ENCODE measurements around the gene OTOA.
"Not testable (repeated sequence)": the region's sequence is repeated elsewhere in the genome, so short reads cannot be mapped to it uniquely, and the experiment has no call there.

The OTOA gene

DNA sequence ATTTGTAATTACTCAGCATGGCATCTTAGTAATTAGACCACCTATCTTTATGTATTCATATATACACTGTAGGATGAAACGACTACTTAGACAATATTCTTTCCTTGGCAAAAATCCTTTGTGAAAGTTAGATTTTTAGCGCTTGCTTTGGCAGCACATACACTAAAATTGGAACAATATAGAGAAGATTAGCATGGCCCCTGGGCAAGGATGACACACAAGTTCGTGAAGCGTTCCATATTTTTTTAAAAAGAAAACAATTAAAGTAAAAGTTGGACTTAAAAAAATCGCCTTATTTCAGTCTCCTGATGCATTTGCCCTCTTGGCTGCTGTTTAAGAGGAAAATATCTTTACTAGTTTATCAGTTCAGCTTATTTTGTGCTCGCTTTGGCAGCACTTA lies 21.9 kb upstream of the OTOA start:
- DNase-seq (ENCODE audit: low read depth, low spot score), result no peak

- DNase-seq (ENCODE audit: low read depth, low spot score), result no peak
Observed at GRCh38 chr16:21642861-21643260, 20.9 kb upstream of the OTOA start.

GRCh38 chr16:21643785-21644184 lies 20.0 kb upstream of the OTOA start:
- no peak for DNase-seq (ENCODE audit: low read depth, low spot score)

GRCh38 chr16:21644674-21645073 lies 19.1 kb upstream of the OTOA start:
- no peak for DNase-seq (ENCODE audit: low read depth, low spot score)

DNA sequence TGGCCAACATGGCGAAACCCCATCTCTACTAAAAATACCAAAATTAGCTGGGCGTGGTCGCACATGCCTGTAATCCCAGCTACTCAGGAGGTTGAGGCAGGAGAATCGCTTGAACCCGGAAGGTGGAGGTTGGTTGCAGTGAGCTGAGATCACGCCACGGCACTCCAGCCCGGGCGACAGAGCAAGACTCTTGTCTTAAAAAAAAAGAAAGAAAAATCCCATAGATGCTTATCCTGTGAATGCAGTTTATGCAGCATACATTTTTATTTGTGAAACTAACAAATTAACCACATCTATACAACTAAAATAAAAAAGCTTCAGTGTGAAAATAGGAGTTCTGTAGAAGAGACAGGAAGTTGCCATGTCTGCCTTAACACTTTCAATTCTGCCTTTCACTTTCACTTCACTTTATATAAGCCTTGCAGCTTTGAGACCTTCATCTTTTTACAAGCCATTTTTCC lies 18.5 kb upstream of the OTOA start:
- no peak for DNase-seq (ENCODE audit: low read depth, low spot score)

DNA sequence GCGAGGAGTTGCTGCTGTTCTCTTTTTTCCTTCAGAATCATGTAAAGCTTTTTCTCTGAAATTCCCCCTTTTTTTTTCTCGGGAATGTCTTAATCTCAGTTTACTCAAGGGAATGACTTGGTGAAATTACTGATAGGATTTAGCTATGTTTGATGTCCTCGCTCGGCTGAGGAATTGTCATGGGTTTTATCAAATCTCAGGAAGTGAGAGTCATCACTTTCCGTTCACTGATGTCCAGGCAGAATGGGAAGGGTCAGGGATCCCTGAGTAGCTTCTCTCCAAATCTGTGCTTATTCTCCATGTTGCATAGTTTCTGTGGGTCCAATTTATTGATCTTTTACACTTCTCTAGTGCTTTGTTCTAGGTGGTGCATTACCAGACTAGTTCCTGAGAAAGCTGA lies 17.7 kb upstream of the OTOA start:
- DNase-seq (ENCODE audit: low read depth, low spot score), result no peak

DNA sequence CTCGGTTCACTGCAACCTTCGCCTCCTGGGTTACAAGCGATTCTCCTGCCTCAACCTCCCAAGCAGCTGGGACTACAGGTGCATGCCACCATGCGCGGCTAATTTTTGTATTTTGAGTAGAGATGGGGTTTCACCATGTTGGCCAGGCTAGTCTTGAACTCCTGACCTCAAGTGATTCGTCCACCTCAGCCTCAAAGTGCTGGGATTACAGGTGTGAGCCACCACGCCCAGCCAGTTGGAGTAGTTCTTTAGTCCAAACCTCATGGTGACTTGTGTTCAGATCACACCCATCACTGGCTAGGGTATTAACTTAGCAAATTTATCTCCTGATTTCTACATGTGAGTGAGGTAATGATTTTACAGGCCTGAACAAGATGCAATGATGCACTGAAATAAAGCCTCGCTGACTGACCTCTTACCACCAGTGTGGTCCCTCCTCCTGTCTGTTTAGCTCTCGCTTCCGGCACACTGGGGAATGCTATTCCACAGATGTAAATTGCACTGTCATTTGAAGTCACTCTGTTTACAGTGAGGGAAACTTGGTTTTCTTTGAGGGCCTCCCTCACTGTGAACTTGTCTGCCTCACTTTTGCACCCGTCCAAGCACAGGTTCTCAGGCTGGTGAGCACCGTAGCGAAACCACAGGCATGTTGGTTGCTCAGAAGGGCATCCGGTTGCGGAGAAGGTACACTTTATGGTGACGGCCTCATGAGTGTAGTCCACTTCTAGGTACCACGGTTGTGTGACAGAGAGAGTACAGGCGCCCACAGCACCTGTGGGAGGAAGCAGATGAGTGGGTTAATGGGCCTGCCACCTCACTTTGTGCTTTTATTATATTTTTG lies 16.8 kb upstream of the OTOA start:
- peak; percentile 47 for DNase-seq (ENCODE audit: low read depth, low spot score)

- no peak for DNase-seq (ENCODE audit: low read depth, low spot score)
Observed at GRCh38 chr16:21647562-21648164, 16.1 kb upstream of the OTOA start.

DNA sequence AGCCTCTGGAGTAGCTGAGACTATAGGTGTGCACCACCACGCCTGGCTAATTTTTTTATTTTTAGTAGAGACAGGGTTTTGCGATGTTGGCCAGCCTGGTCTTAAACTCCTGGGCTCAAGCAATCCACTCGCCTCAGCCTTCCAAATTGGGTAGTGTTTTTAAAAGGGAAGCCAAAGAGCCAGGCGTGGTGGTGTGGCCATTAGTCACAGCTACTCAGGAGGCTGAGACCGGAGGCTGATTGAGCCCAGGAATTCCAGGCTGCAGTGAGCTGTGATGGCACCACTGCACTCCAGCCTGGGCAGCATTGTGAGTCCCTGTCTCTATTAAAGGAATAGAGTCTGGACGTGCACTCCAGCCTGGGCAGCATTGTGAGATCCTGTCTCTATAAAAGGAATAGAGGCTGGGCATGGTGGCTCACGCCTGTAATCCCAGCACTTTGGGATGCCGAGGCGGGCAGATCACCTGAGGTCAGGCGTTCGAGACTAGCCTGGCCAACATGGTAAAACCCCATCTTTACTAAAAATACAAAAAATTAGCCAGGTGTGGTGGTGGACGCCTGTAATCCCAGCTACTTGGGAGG lies 13.9 kb upstream of the OTOA start:
- not testable (repeated sequence) for DNase-seq (ENCODE audit: low read depth, low spot score)

- no peak for DNase-seq (ENCODE audit: low read depth, low spot score)
Observed at GRCh38 chr16:21650521-21650920, 13.2 kb upstream of the OTOA start.

DNA sequence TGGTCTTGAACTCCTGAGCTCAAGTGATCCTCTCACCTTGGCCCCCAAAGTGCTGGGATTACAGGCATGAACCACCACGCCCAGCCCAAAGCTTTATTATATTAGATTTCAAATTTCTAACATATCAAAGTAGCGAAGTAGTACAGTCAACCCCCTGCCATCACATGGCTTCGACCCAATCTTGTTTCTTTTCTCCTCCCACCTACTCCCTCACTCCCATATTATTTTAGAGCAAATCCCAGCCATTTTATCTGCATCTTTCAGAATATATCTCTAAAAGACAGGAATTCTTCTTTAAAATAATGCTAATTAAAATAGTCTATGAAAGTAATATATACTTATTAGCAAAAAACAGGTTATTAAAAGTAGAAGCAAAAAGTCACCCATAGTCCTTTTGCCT lies 12.3 kb upstream of the OTOA start:
- no peak for DNase-seq (ENCODE audit: low read depth, low spot score)

DNA sequence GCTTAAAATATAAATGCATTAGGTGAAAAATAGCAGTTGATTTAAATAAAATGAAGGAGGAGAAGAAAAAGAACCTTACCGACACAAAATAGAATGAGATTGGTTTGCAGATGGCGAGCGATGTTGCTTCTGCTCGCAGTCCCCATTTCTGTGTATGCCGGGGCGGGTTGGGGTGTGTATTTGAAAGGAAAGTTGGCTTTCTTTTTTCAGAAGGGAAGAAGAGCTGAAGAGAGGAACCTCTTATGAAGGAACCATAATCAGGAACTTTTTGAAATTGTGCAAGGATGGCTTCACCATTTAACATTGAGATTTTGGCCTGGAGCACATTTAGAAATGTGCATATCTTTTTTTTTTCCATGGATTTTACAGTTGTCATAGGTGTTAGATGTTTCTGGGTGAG lies 11.3 kb upstream of the OTOA start, which contains the start of gene IGSF6:
IGSF6 (minus strand) TSS at position 156 of the 400 bp plus-strand sequence; CDS start at position 146, 10 bp downstream.
- DNase-seq (ENCODE audit: low read depth, low spot score), result no peak

DNA sequence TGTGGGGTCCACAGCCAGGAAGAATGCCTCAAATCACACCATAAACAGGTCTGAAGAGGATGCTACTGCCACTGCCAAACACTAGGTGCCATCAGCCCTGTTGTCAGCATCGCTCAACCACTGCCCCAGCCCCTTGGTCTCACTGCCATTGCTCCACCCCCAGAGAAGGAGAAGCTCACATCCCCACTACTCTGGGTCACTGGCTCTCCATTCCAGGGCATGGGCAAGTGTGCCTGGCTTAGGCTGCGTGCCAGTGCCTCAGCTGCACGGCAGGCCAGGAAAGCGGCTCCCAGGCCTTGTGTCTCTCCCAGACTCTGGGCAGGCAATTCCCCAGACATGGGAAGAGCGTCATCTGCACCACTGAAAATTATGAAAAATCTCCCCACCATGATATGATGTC lies 10.2 kb upstream of the OTOA start:
- no peak for DNase-seq (ENCODE audit: low read depth, low spot score)

GRCh38 chr16:21654466-21654865 lies 9.3 kb upstream of the OTOA start:
- no peak for DNase-seq (ENCODE audit: low read depth, low spot score)

- no peak for DNase-seq (ENCODE audit: low read depth, low spot score)
Observed at GRCh38 chr16:21654881-21655280, 8.9 kb upstream of the OTOA start.

DNA sequence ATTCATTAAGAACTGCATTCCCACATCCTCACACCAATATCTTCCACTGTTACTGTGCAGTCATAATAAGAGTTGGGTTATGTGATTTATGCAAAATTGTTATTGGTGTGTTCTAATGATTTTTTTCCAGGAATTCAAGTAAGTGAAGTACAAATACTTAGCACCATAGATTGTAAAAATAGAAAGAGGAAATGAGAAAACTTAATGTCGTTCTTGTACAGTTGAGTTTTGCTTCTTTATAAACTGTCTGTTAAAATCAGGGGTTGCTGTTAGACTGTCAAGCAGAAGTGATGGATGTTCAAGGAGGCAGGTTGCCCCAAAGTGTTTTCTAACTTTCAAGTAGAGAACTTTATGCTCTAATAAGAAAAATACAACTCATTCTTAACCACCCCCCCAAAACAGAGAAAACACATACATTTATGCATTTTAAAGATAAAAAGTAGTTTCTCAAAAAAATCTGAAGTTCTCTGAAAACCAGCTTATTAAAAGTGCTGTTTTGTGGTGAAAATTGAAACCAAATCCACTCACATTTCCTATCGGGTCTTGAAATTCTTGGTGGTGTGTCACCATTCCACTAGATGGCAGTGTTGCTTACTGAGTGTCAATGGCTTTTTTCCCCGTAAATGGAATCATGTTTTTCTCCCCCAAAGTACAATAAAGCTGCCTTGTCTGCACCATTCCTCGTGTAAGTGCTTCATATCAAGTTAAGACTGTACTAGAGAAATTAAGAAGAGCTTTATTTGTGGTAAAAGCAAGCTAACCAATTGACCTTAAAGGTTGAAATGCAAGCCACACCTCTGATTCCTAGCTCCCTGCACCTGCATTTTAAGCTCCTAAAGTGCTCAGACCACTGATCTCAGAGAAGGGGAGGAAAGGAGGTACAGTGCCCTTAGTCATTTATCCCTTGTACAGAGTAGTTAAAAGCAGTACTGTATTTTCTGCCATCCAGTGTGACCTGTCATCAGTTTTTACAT lies 6.7 kb upstream of the OTOA start:
- DNase-seq (ENCODE audit: low read depth, low spot score), result peak; percentile 36

GRCh38 chr16:21659124-21659523 lies 4.6 kb upstream of the OTOA start:
- DNase-seq (ENCODE audit: low read depth, low spot score), result no peak

DNA sequence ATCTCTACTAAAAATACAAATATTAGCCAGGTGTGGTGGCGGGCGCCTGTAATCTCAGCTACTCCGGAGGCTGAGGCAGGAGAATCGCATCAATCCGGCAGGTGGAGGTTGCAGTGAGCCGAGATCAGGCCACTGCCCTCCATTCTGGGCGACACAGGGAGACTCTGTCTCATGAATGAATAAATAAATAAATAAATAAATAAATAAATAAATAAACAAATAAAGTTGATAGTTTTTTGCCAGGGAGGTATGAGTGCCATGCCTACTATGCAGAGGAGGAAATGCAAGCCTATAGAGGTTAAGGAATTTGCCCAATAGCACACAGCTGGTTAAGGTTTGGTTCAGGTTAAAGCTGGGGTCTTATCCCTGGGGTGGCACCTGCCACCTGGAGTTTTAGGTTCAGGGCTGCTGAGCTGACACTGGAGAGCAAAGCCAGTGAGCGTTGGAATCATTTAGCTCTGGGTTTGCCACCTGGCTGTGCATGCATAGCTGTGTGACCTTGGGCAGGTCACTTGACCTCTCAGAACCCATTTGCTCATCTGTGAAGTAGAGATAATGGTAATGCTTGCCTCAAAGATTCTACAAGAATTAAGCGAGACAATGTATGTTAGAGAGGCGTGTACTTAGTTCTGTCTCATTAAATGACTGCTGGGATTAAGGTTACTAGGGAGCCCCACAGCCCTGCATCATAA lies 1.2 kb downstream of the OTOA start:
- DNase-seq (ENCODE audit: low read depth, low spot score), result no peak

DNA sequence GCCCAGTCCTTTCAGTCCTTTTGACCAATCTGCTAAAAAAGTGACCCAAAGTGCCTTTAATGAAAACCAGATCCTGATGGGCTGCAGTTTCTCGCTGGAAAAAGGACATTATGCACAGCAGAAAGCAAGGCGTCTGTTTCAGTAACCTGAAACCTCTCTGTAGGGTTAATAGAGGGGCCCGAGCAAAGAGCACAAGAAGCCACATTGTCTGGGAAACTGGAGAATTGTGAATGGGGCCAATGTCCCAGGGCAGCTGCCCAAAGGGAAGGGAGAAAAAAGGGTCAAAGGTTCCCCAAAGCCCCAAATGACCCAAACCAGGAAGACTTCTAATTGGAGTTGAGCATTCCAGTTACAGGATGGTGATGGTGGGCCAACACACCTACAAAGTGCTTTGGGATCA lies 3.0 kb downstream of the OTOA start:
- no peak for DNase-seq (ENCODE audit: low read depth, low spot score)

GRCh38 chr16:21667575-21667974 lies 3.8 kb downstream of the OTOA start:
- DNase-seq (ENCODE audit: low read depth, low spot score), result no peak

DNA sequence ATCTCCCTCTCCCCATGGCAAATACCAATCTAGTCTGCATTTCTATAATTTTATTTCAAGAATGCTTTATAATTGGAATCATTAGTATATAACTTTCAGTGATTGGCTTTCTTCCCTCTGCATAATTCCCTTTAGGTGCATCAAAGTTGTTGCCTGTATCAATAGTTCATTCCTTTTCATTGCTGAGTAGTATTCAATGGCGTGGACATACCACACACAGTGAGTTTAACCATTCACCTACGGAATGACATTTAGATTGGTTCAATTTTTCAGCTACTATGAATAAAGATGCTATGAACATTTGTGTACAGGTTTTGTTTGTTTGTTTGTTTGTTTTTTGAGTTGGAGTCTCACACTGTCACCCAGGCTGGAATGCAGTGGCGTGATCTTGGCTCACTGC lies 9.7 kb downstream of the OTOA start:
- DNase-seq (ENCODE audit: low read depth, low spot score), result no peak
